ENCODE results near the gene MBNL1. TPM values are rescaled to one million over a fixed set of nuclear protein-coding genes. Genes with fewer than 3 reads are reported as not detected.
"Not testable (repeated sequence)": the region's sequence is repeated elsewhere in the genome, so short reads cannot be mapped to it uniquely, and the experiment has no call there.

MBNL1 gene
- total RNA-seq, 1 donor from 2014 or later: 79.5 TPM

DNA sequence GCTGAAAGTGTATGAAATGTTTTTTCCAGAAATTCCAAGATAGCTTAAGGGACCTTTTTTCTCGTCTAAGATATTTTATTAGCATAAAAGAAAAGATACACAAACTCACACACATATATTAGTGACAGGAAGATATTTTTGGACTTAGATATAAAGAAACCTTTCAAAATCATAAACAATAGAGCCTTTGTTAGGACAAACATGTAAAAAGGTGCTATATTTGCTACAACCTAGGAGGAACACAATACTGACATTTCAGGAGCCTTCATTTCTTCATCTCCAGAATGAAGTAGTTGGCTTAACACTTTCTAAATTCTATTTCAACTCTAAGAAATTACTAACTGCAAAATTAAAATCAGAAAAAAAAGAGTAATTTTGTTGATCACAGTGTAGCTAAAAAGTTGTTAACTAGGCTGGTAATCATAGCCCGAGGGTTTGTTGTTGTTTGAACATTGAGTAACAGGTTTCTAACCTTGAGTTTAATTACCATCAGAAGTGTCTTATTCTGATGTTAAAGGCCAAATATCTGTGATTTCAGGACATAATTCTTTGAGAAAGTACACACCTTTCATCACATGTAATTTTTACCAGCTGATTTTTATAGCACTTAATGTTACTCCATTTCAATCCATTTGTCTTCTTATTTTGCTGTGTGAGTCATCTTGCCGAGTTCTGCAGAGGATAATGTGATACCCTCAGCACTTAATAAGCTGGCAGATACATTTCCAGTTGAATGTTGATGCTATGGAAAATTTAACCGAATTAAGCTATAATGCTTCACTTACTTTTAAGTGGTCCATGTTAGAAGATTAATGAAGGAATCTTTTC lies 97.3 kb downstream of the MBNL1 start:
- Histone ChIP-seq H3K27me3 (ENCODE audit: control insufficient read depth, insufficient read depth, low read length) (no peaks in the 10 kb centered on the region), H3K36me3 (ENCODE audit: control insufficient read depth, insufficient read depth, low read length) (no peaks in the 10 kb centered on the region), H3K4me3 (ENCODE audit: low read depth, low read length) (no peak overlapping the region)
- DNase-seq (ENCODE audit: low read depth) (peak; percentile 64), FAIRE-seq (no peak)
- TF ChIP-seq, protein P1, sequence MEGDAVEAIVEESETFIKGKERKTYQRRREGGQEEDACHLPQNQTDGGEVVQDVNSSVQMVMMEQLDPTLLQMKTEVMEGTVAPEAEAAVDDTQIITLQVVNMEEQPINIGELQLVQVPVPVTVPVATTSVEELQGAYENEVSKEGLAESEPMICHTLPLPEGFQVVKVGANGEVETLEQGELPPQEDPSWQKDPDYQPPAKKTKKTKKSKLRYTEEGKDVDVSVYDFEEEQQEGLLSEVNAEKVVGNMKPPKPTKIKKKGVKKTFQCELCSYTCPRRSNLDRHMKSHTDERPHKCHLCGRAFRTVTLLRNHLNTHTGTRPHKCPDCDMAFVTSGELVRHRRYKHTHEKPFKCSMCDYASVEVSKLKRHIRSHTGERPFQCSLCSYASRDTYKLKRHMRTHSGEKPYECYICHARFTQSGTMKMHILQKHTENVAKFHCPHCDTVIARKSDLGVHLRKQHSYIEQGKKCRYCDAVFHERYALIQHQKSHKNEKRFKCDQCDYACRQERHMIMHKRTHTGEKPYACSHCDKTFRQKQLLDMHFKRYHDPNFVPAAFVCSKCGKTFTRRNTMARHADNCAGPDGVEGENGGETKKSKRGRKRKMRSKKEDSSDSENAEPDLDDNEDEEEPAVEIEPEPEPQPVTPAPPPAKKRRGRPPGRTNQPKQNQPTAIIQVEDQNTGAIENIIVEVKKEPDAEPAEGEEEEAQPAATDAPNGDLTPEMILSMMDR (IDR thresholded peaks at IDR 0.05; ENCODE audit: insufficient read depth, low read length, severe bottlenecking): no peak

DNA sequence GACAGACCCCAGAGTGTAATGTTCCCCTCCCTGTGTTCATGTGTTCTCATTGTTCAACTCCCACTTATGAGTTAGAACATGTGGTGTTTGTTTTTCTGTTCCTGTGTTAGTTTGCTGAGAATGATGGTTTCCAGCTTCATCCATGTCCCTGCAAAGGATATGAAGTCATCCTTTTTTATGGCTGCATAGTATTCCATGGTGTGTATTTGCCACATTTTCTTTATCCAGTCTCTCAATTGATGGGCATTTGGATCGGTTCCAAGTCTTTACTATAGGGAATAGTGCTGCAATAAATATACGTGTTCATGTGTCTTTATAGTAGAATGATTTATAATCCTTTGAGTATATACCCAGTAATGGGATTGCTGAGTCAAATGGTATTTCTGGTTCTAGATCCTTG lies 98.5 kb downstream of the MBNL1 start:
- not testable (repeated sequence) for DNase-seq (ENCODE audit: low read depth)

DNA sequence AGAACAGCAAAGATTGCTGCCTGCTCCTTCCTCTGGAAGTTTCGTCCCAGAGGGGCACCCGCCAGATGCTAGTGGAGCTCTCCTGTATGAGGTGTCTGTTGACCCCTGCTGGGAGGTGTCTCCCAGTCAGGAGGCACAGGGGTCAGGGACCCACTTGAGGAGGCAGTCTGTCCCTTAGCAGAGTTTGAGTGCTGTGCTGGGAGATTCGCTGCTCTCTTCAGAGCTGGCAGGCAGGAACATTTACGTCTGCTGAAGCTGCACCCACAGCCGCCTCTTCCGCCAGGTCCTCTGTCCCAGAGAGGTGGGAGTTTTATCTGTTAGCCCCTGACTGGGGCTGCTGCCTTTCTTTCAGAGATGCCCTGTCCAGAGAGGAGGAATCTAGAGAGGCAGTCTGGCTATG lies 103.9 kb downstream of the MBNL1 start:
- H3K36me3 ChIP-seq (ENCODE audit: control insufficient read depth, insufficient read depth, low read length); H3K27me3 ChIP-seq (ENCODE audit: control insufficient read depth, insufficient read depth, low read length); FAIRE-seq; DNase-seq (ENCODE audit: low read depth); H3K4me3 ChIP-seq (ENCODE audit: low read depth, low read length): not testable (repeated sequence)

More for the DNA sequence above, 98.5 kb downstream of the MBNL1 start:
- not testable (repeated sequence) for FAIRE-seq; H3K27me3 ChIP-seq (ENCODE audit: control insufficient read depth, insufficient read depth, low read length); H3K4me3 ChIP-seq (ENCODE audit: low read depth, low read length); H3K36me3 ChIP-seq (ENCODE audit: control insufficient read depth, insufficient read depth, low read length)

DNA sequence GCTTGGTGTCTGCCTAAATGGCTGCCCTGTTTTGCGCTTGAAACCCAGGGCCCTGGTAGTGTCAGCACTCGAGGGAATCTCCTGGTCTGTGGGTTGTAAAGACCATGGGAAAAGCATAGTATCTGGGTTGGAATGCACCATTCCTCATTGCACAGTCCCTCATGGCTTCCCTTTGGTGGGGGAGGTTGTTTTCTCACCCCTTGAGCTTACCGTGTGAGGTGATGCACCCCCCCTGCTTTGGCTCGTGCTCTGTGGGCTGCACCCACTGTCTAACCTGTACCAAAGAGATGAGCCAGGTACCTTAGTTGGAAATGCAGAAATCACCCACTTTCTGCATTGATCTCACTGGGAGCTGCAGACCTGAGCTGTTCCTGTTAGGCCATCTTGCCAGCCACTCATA lies 104.7 kb downstream of the MBNL1 start:
- no peaks in the 10 kb centered on the region for H3K27me3 ChIP-seq (ENCODE audit: control insufficient read depth, insufficient read depth, low read length)
- TF ChIP-seq, protein P1 (IDR thresholded peaks at IDR 0.05; ENCODE audit: insufficient read depth, low read length, severe bottlenecking): no peak
- DNase-seq (ENCODE audit: low read depth) (no peak), FAIRE-seq (no peak)
- peaks cover 1% of the 10 kb centered on the region for H3K36me3 ChIP-seq (ENCODE audit: control insufficient read depth, insufficient read depth, low read length)
- H3K4me3 ChIP-seq (ENCODE audit: low read depth, low read length): no peak overlapping the region

DNA sequence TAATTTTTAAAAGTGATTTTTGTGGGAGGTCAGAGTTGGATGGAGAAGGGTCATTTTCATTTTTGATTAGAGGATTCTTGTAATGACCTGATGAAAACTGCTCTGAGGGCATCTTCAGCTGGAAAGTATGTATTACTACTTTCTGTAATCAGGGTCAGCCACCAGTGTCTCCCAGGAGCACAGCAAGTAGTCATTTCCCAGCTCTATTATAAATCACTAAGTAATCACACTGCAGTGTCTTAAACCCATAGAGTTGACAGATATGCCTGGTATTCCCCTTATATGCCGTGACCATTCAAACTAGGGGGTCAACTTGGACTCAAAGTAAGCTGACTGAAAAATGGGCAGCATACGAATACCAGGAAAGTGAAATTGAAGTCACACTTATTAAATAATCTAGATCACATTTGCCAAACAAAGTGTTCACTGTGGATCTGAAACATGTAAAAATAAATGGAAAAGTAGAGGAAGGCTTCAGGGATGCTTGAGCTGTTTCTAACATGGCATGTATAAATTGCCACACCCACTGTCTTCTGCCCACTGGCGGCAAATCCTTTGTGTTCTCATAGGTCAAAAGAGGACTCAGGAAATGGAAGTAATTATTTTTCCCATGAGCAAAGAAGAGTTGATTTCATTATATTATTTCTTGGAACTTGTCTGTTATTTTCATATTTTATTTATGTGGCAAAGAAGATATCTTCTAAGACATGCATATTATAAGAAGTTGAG lies 105.7 kb downstream of the MBNL1 start:
- TF ChIP-seq, protein P1 (IDR thresholded peaks at IDR 0.05; ENCODE audit: insufficient read depth, low read length, severe bottlenecking): no peak
- FAIRE-seq: no peak
- H3K27me3 ChIP-seq (ENCODE audit: control insufficient read depth, insufficient read depth, low read length): no peaks in the 10 kb centered on the region
- peaks cover 1% of the 10 kb centered on the region for H3K36me3 ChIP-seq (ENCODE audit: control insufficient read depth, insufficient read depth, low read length)
- H3K4me3 ChIP-seq (ENCODE audit: low read depth, low read length): no peak overlapping the region
- DNase-seq (ENCODE audit: low read depth): no peak

DNA sequence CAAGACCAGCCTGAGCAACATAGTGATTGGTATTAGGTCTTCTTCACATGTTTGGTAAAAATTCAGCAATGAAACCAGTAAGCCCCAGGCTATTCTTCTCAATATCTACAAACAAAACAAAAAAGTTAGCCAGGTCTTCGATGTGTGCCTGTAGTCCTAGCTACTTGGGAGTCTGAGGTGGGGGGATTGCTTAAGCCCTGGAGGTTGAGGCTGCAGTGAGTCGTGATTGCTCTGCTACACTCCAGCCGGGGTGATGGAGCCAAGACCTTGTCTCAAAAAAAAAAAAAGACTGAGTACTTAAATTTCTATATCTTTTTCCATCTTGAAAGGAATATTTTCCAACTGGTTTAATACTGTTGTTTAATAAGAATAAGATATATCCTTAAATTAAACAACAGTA lies 106.8 kb downstream of the MBNL1 start:
- DNase-seq (ENCODE audit: low read depth) (no peak), FAIRE-seq (no peak)
- Histone ChIP-seq H3K36me3 (ENCODE audit: control insufficient read depth, insufficient read depth, low read length) (peaks cover 1% of the 10 kb centered on the region), H3K27me3 (ENCODE audit: control insufficient read depth, insufficient read depth, low read length) (no peaks in the 10 kb centered on the region), H3K4me3 (ENCODE audit: low read depth, low read length) (no peak overlapping the region)
- TF ChIP-seq, protein P1 (IDR thresholded peaks at IDR 0.05; ENCODE audit: insufficient read depth, low read length, severe bottlenecking): no peak
